IMR-90 (cell line): ENCODE results near the gene TAF9B. TPM values are rescaled to one million over a fixed set of nuclear protein-coding genes. Genes with fewer than 3 reads are reported as not detected.

Experiments
- ATAC-seq: fragments of 200-7000 bp; cut with Tn5 transposase; 2 replicates; pipeline ENCODE4 v1.9.1; 2020; ENCODE audit warnings: low read depth, mild to moderate bottlenecking, moderate library complexity
- BruUV-seq: library from RNA; stranded (reverse); fragments of 400-500 nt; replicated peaks from 2 replicates; lab custom pipeline; 2021; lab: Mats Ljungman, UMichigan
- CTCF ChIA-PET: fragments of 300-600 bp; formaldehyde crosslinking; extraction: SDS; loops from one replicate; lab custom pipeline; 2021; ENCODE audit warnings: antibody characterized with exemption; lab: Yijun Ruan, JAX
- POLR2A ChIA-PET: fragments of 300-600 bp; sonication (Branson Sonifier 250); formaldehyde crosslinking; loops from one replicate; lab custom pipeline; 2022; ENCODE audit warnings: antibody characterized with exemption; ENCODE audit not compliant: unreplicated experiment; lab: Charles Lee
- DNase-seq: peaks from one replicate; pipeline ENCODE4 v3.0.0; 2013
- H2AFZ ChIP-seq: replicated peaks from 2 replicates; pipeline ENCODE3; 2013; ENCODE audit warnings: low read length, mild to moderate bottlenecking; ENCODE audit not compliant: poor library complexity
- H2AK5ac ChIP-seq: 2 replicates; pipeline ENCODE4 v1.6.1; 2013; ENCODE audit warnings: low read depth, low read length, inconsistent platforms
- H2AK9ac ChIP-seq: replicated peaks from 2 replicates; pipeline ENCODE3; 2013; ENCODE audit warnings: mild to moderate bottlenecking, low read depth, low read length, moderate library complexity; ENCODE audit not compliant: poor library complexity
- H2BK120ac ChIP-seq: 2 replicates; pipeline ENCODE4 v1.6.1; 2013; ENCODE audit warnings: low read depth, low read length, inconsistent platforms
- H2BK15ac ChIP-seq: 3 replicates; pipeline ENCODE4 v1.6.1; 2013; ENCODE audit warnings: low read depth, low read length, inconsistent platforms
- H2BK20ac ChIP-seq: 2 replicates; pipeline ENCODE4 v1.6.1; 2013; ENCODE audit warnings: low read depth, mild to moderate bottlenecking, inconsistent platforms, low read length, moderate library complexity
- H2BK5ac ChIP-seq: 2 replicates; pipeline ENCODE4 v1.6.1; 2013; ENCODE audit warnings: mild to moderate bottlenecking, low read depth, low read length, inconsistent platforms; ENCODE audit not compliant: poor library complexity, severe bottlenecking
- H3K14ac ChIP-seq: replicated peaks from 2 replicates; pipeline ENCODE4 v1.6.1; 2013; ENCODE audit warnings: low read depth, low read length, inconsistent platforms
- H3K18ac ChIP-seq: 2 replicates; pipeline ENCODE4 v1.6.1; 2013; ENCODE audit warnings: low read depth, low read length, control low read depth
- H3K23ac ChIP-seq: 2 replicates; pipeline ENCODE4 v1.6.1; 2013; ENCODE audit warnings: low read depth, low read length, inconsistent platforms
- H3K27ac ChIP-seq: 2 replicates; pipeline ENCODE4 v1.5.1; 2013; ENCODE audit warnings: mild to moderate bottlenecking, control low read depth, low read length; ENCODE audit not compliant: insufficient read depth
- H3K27me3 ChIP-seq: 2 replicates; pipeline ENCODE4 v1.6.1; 2013; ENCODE audit warnings: low read length; ENCODE audit not compliant: control insufficient read depth, insufficient read depth
- H3K36me3 ChIP-seq: 2 replicates; pipeline ENCODE4 v1.6.1; 2013; ENCODE audit warnings: low read length, mixed read lengths; ENCODE audit not compliant: control insufficient read depth, insufficient read depth
- H3K4ac ChIP-seq: 2 replicates; pipeline ENCODE4 v1.6.1; 2013; ENCODE audit warnings: low read depth, low read length, inconsistent platforms
- H3K4me1 ChIP-seq: 2 replicates; pipeline ENCODE4 v1.6.1; 2013; ENCODE audit warnings: low read length, mixed read lengths; ENCODE audit not compliant: control insufficient read depth, insufficient read depth
- H3K4me2 ChIP-seq: 2 replicates; pipeline ENCODE4 v1.6.1; 2013; ENCODE audit warnings: low read depth, mild to moderate bottlenecking, control low read depth, low read length, moderate library complexity
- H3K4me3 ChIP-seq: 2 replicates; pipeline ENCODE4 v1.5.1; 2013; ENCODE audit warnings: low read depth, mild to moderate bottlenecking, control low read depth, low read length, moderate library complexity; ENCODE audit not compliant: insufficient read depth
- H3K56ac ChIP-seq: 2 replicates; pipeline ENCODE4 v1.6.1; 2013; ENCODE audit warnings: low read length, inconsistent platforms; ENCODE audit not compliant: insufficient read depth; ENCODE audit errors: extremely low read depth
- H3K79me1 ChIP-seq, 2 experiments: 2 replicates each; pipeline ENCODE4 v1.6.1; 2013; ENCODE audit warnings: low read length in 2 of 2, inconsistent platforms in 1 of 2, low read depth in 1 of 2
- H3K9ac ChIP-seq: 2 replicates; pipeline ENCODE4 v1.6.1; 2013; ENCODE audit warnings: low read depth, low read length, control low read depth
- H3K9me1 ChIP-seq: 2 replicates; pipeline ENCODE4 v1.6.1; 2013; ENCODE audit warnings: low read length, inconsistent platforms; ENCODE audit not compliant: insufficient read depth
- H3K9me3 ChIP-seq: 2 replicates; pipeline ENCODE4 v1.6.1; 2013; ENCODE audit warnings: low read length; ENCODE audit not compliant: control insufficient read depth, insufficient read depth
- H4K20me1 ChIP-seq: 2 replicates; pipeline ENCODE4 v1.6.1; 2013; ENCODE audit warnings: low read length, inconsistent platforms; ENCODE audit not compliant: insufficient read depth
- H4K5ac ChIP-seq: 2 replicates; pipeline ENCODE4 v1.6.1; 2013; ENCODE audit warnings: mild to moderate bottlenecking, low read depth, low read length, control low read depth
- H4K8ac ChIP-seq, 2 experiments: 2 replicates each; pipeline ENCODE4 v1.6.1; 2013; ENCODE audit warnings: low read depth in 2 of 2, low read length in 2 of 2, control low read depth in 1 of 2, inconsistent platforms in 1 of 2
- H4K91ac ChIP-seq: 2 replicates; pipeline ENCODE4 v1.6.1; 2013; ENCODE audit warnings: low read depth, low read length, inconsistent platforms; ENCODE audit not compliant: insufficient read depth
- CEBPB ChIP-seq: IDR thresholded peaks from 2 replicates; pipeline ENCODE4 v1.6.1; 2012; ENCODE audit warnings: low read depth, low read length, improper control_type of control experiment
- CHD1 ChIP-seq: IDR thresholded peaks from 2 replicates; pipeline ENCODE4 v1.6.1; 2012; ENCODE audit warnings: low read depth, low read length, improper control_type of control experiment
- CTCF ChIP-seq: conservative IDR thresholded peaks from 2 replicates; pipeline ENCODE4 v1.5.1; 2012; ENCODE audit warnings: mild to moderate bottlenecking, low read depth, low read length, improper control_type of control experiment
- ELK1 ChIP-seq: fragments of 150-350 bp; IDR thresholded peaks from 2 replicates; pipeline ENCODE4 v1.6.1; 2016; ENCODE audit warnings: low read depth, mild to moderate bottlenecking, low read length, moderate library complexity, borderline replicate concordance
- FOS ChIP-seq: fragments of 150-350 bp; IDR thresholded peaks from 2 replicates; pipeline ENCODE4 v1.6.1; 2016; ENCODE audit warnings: low read depth, low read length
- MAZ ChIP-seq: IDR thresholded peaks from 2 replicates; pipeline ENCODE4 v1.6.1; 2012; ENCODE audit warnings: low read depth, mild to moderate bottlenecking, low read length, improper control_type of control experiment, moderate library complexity, borderline replicate concordance
- NFE2L2 ChIP-seq: fragments of 150-350 bp; IDR thresholded peaks from 2 replicates; pipeline ENCODE4 v1.6.1; 2016; ENCODE audit warnings: low read depth, mild to moderate bottlenecking, low read length
- POLR2A ChIP-seq: IDR thresholded peaks from 2 replicates; pipeline ENCODE4 v1.6.1; 2012; ENCODE audit warnings: mild to moderate bottlenecking, low read depth, low read length
- RAD21 ChIP-seq: IDR thresholded peaks from 2 replicates; pipeline ENCODE4 v1.6.1; 2012; ENCODE audit warnings: low read length, improper control_type of control experiment
- RCOR1 ChIP-seq: IDR thresholded peaks from 2 replicates; pipeline ENCODE4 v1.6.1; 2012; ENCODE audit warnings: mild to moderate bottlenecking, low read length, improper control_type of control experiment; ENCODE audit not compliant: insufficient replicate concordance
- RFX5 ChIP-seq: IDR thresholded peaks from 2 replicates; pipeline ENCODE4 v1.8.0; 2012; ENCODE audit warnings: low read depth, mild to moderate bottlenecking, low read length, moderate library complexity
- SMC3 ChIP-seq: fragments of 150-350 bp; IDR thresholded peaks from 2 replicates; pipeline ENCODE4 v1.6.1; 2016; ENCODE audit warnings: low read depth, mild to moderate bottlenecking, antibody characterized with exemption, low read length, moderate library complexity
- USF2 ChIP-seq: fragments of 150-350 bp; IDR thresholded peaks from 2 replicates; pipeline ENCODE4 v1.6.1; 2017; ENCODE audit warnings: mild to moderate bottlenecking, antibody characterized with exemption, low read length, low read depth
- dilution Hi-C: fragments of 300-500 bp; cut with HindIII; formaldehyde crosslinking; loops from one replicate; pipeline ENCODE4 v1.14.3; 2018; ENCODE audit warnings: low sequenced_read_pairs; ENCODE audit not compliant: unreplicated experiment
- in situ Hi-C: fragments of 300-500 bp; cut with MboI; formaldehyde crosslinking; loops from 3 replicates; pipeline ENCODE4 v1.14.3; 2019; ENCODE audit warnings: low sequenced_read_pairs, inconsistent platforms, mixed read lengths
- intact Hi-C: fragments of 100-400 bp; cut with micrococcal nuclease; formaldehyde crosslinking; loops from 2 replicates; pipeline ENCODE4 v1.10.0; 2022
- polyA plus RNA-seq, 3 experiments: library from polyadenylated mRNA; depleted of rRNA; stranded (reverse); fragments of >200 nt; gene quantifications; 2 replicates each; pipeline ENCODE4 v1.2.3, GENCODE V29; 2012; ENCODE audit warnings: low replicate concordance in 1 of 3
- total RNA-seq: library from RNA; depleted of rRNA; stranded (reverse); fragments of >200 nt; gene quantifications from 2 replicates; pipeline ENCODE4 v1.2.3, GENCODE V29; 2012

Gene TAF9B
- total and polyA plus RNA-seq, 2 of the 4 experiments (the other 2 are of a cell fraction): 12.4 to 21.5 TPM

- intact Hi-C loops (no loop called here), dilution Hi-C loops (no loop called here)
Observed at GRCh38 chrX:78168065-78168464, 28.6 kb upstream of the TAF9B start.

More at GRCh38 chrX:78168065-78168464, 28.6 kb upstream of the TAF9B start:
- Histone ChIP-seq H3K18ac (no peak overlapping the region), H2AK5ac (no peak overlapping the region), H3K9me1 (no peaks in the 10 kb centered on the region), H3K4me3 (no peak overlapping the region), H2AFZ (no peak overlapping the region), H4K8ac (no peak overlapping the region), H3K56ac (no peak overlapping the region), H4K91ac (no peak overlapping the region), H3K79me1 (no peaks in the 10 kb centered on the region), H3K36me3 (no peaks in the 10 kb centered on the region), H3K4me2 (no peak overlapping the region), H3K4me1 (no peaks in the 10 kb centered on the region), H2AK9ac (no peak overlapping the region), H2BK120ac (no peak overlapping the region), H3K4ac (no peak overlapping the region), H2BK20ac (no peak overlapping the region), H4K20me1 (no peaks in the 10 kb centered on the region), H2BK15ac (no peak overlapping the region), H3K14ac (no peak overlapping the region), H3K9me3 (no peaks in the 10 kb centered on the region), H3K9ac (no peak overlapping the region), H3K27me3 (no peaks in the 10 kb centered on the region), H3K23ac (no peak overlapping the region), H2BK5ac (no peak overlapping the region), H3K27ac (no peak overlapping the region), H4K5ac (no peak overlapping the region)
- ATAC-seq (no peak), DNase-seq (no peak)
- CTCF ChIA-PET: no interaction called here
- TF ChIP-seq RCOR1 (no peak), FOS (no peak), NFE2L2 (no peak), ELK1 (no peak), CEBPB (no peak), MAZ (no peak), POLR2A (no peak), RFX5 (no peak), USF2 (no peak), SMC3 (no peak), CTCF (no peak), RAD21 (no peak), CHD1 (no peak)
- in situ Hi-C loops: no loop called here
- BruUV-seq: no TSS peak
- POLR2A ChIA-PET: no interaction called here
